Spleen (tissue), 11 donors: ENCODE data around the gene AGAP5. TPM values are rescaled to one million over a fixed set of nuclear protein-coding genes. Genes with fewer than 3 reads are reported as not detected.
"Not testable (repeated sequence)": the region's sequence is repeated elsewhere in the genome, so short reads cannot be mapped to it uniquely, and the experiment has no call there.

Experiments
- DNase-seq: peaks from one replicate; pipeline ENCODE4 v3.0.0-alpha.2; 2020
- H3K27ac ChIP-seq, 8 donors: fragments of 200-600 bp; sonication (generic) in 7 of 8; 1 replicate in 4 of 8; 2 replicates in 4 of 8; pipeline versions ENCODE4 v1.5.0 to v1.8.0; 2016 to 2021; ENCODE audit warnings: inconsistent platforms in 4 of 8, mild to moderate bottlenecking in 4 of 8, moderate library complexity in 1 of 8
- H3K27me3 ChIP-seq, 7 donors: fragments of 200-600 bp; sonication (generic) in 6 of 7; replicated peaks in 1 of 7; 1 replicate in 4 of 7; 2 replicates in 3 of 7; pipeline versions ENCODE4 v1.5.0 to v1.8.0; 2016 to 2021; ENCODE audit warnings: inconsistent platforms in 3 of 7, mild to moderate bottlenecking in 1 of 7
- H3K36me3 ChIP-seq, 6 donors: fragments of 200-600 bp; sonication (generic) in 5 of 6; 1 replicate in 4 of 6; 2 replicates in 2 of 6; pipeline versions ENCODE4 v1.5.0 to v1.8.0; 2016 to 2021; ENCODE audit warnings: inconsistent platforms in 2 of 6
- H3K4me1 ChIP-seq, 6 donors: fragments of 200-600 bp; sonication (generic) in 5 of 6; 1 replicate in 3 of 6; 2 replicates in 3 of 6; pipeline versions ENCODE4 v1.5.0 to v1.8.0; 2016 to 2021; ENCODE audit warnings: inconsistent platforms in 3 of 6
- H3K4me3 ChIP-seq, 8 donors: fragments of 200-600 bp; sonication (generic) in 7 of 8; 1 replicate in 4 of 8; 2 replicates in 4 of 8; pipeline versions ENCODE4 v1.5.0 to v1.8.0; 2016 to 2021; ENCODE audit warnings: inconsistent platforms in 4 of 8, mild to moderate bottlenecking in 4 of 8, moderate library complexity in 2 of 8
- H3K9me3 ChIP-seq, 8 donors: fragments of 200-600 bp; sonication (generic) in 7 of 8; 1 replicate in 4 of 8; 2 replicates in 4 of 8; pipeline versions ENCODE4 v1.5.0 to v1.8.0; 2016 to 2021; ENCODE audit warnings: inconsistent platforms in 4 of 8
- WGBS, 5 donors: extraction: QIAGEN DNeasy Blood & Tissue Kit in 3 of 5; methylation state at CpG; one replicate each; pipeline versions ENCODE4 v1.1.5 to v1.1.7; 2013 to 2018; 5-methylcytosine and 5-hydroxymethylcytosine counted together
- intact Hi-C: fragments of 100-400 bp; cut with DNase I; formaldehyde crosslinking; loops from one replicate; pipeline ENCODE4 v1.15.0; 2023; ENCODE audit warnings: low total_unique reads
- polyA plus RNA-seq, 3 donors: library from polyadenylated mRNA; stranded (reverse); fragments of 200-250 nt; gene quantifications; one replicate each; pipeline ENCODE4 v1.2.1, GENCODE V29; 2013
- total RNA-seq, 7 donors: library from RNA; depleted of rRNA in 3 of 7; stranded (reverse); fragments of >200 nt in 3 of 7; fragmentation: NEBNext Ultra II Directional in 4 of 7; extraction: Animal tissue kit (Norgen Biotek cat#: 25700) in 4 of 7; gene quantifications; one replicate each; pipeline versions ENCODE4 v1.1.0 to v1.2.1, GENCODE V29; 2016 to 2021
- donor health status: healthy with polysubstance abuse.
- donor health status: DM: no; HTN: no; CAD: no; lungs with moderate emphysema.
- donor health status: DM: no; HTN: no; CAD: no.
- donor health status: Bipolar disorder and iron deficiency.
- donor health status: healthy.
- donor health status: DM: no; HTN: no; CAD: no.
- donor health status: DM: yes; HTN: yes; CAD: no.

The AGAP5 gene
- total and polyA plus RNA-seq, 10 donors = 2.6 to 15.7 (median 9.3) TPM

DNA sequence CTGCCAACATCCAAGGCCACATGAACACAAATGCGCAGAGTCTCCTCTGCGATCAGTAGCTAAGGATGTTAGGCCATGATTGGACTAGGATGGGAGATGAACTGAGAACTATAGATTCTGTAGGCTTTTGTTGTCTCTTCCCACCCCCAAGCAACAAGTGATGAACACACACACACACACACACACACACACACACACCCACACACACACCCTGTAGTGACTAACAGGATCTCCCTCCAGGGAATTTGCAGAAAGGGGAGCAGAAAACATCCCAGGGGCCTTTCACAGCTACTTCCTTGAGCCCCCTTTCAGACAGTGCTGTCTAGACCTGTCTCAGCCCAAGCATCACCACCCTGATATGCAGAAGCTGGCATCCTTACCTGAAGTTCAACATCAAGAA is 8.6 kb upstream of the AGAP5 start:
- H3K27ac ChIP-seq = not testable (repeated sequence)

DNA sequence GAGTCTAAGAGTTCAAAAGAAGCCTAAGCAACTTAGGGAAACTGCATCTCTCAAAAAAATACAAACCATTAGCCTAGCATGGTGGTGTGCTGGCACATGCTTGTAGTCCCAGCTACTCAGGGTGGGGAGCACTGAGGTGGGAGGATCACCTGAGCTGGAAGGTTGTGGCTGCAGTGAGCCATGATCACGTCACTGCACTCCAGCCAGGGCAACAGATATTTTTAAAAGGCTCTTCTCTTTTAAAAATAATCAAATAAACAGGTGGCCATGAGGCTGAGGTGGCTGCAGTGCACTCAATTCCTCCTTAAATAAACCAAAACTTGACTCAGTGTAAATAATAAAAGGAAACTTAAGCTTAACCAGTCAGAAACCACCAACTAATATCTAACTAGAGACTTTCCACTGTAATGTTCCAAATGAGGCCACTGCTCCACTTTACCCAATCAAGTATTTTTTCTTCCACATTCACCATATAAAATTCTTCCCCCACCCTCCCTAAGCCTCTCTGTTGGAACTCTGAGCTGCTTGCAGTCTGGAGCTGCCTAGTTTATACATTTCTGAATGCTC is 7.7 kb upstream of the AGAP5 start:
- H3K4me3 ChIP-seq, H3K4me1 ChIP-seq, H3K27me3 ChIP-seq, DNase-seq, intact Hi-C loops, H3K9me3 ChIP-seq, H3K27ac ChIP-seq: not testable (repeated sequence)
- H3K36me3 ChIP-seq = peaks cover 0 to 50% (median 3%) of the 10 kb centered on the region in 6 donors
- 73 to 92% (median 85%) methylated on average over 1 of the region's 1 CpG for WGBS, 5 donors

More for the DNA sequence above, 8.6 kb upstream of the AGAP5 start:
- 89 to 100% (median 96%) methylated on average over 2 of the region's 2 CpGs for WGBS, 5 donors
- H3K4me3 ChIP-seq, H3K9me3 ChIP-seq, DNase-seq, H3K4me1 ChIP-seq, H3K27me3 ChIP-seq, intact Hi-C loops: not testable (repeated sequence)
- peaks cover 0 to 56% (median 6%) of the 10 kb centered on the region in 6 donors for H3K36me3 ChIP-seq

DNA sequence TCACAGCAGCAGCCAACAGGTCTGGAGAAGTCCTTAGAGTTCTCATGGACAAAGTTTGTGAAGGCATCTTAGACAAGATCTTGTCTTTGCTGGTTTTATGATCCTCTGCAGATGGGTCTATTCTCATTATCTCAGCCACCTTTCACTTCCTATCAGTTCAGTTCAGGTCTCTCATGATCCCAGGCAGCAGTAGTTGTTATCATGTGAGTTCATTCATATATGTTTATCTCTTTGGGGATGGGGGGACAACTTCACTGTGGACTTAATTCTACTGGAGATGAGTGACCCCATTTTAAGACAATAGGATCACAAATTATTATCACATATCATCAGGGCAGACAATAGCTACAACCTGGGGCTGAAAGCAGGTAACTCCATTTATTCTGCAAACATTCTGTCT is 6.0 kb upstream of the AGAP5 start:
- DNase-seq, H3K4me3 ChIP-seq, H3K9me3 ChIP-seq, H3K4me1 ChIP-seq, H3K27ac ChIP-seq, intact Hi-C loops, H3K27me3 ChIP-seq: not testable (repeated sequence)
- peaks cover 0 to 40% (median 0%) of the 10 kb centered on the region in 6 donors for H3K36me3 ChIP-seq

- H3K36me3 ChIP-seq = peaks cover 0 to 40% (median 0%) of the 10 kb centered on the region in 6 donors
- H3K27ac ChIP-seq, DNase-seq, H3K9me3 ChIP-seq, H3K27me3 ChIP-seq, H3K4me3 ChIP-seq, H3K4me1 ChIP-seq, intact Hi-C loops: not testable (repeated sequence)
- WGBS, 5 donors = 86 to 100% (median 96%) methylated on average over 2 of the region's 2 CpGs
Measured at GRCh38 chr10:73698819-73699218, 910 bp upstream of the AGAP5 start.

- H3K4me1 ChIP-seq, H3K9me3 ChIP-seq, H3K27me3 ChIP-seq, DNase-seq, H3K4me3 ChIP-seq, intact Hi-C loops, H3K27ac ChIP-seq: not testable (repeated sequence)
- H3K36me3 ChIP-seq = peaks cover 0 to 51% (median 0%) of the 10 kb centered on the region in 6 donors
Measured at GRCh38 chr10:73695302-73695701, 2.6 kb downstream of the AGAP5 start.

GRCh38 chr10:73690755-73691154 is 7.2 kb downstream of the AGAP5 start:
- H3K36me3 ChIP-seq = peaks cover 0 to 49% (median under 1%) of the 10 kb centered on the region in 6 donors
- WGBS, 5 donors = 95 to 97% (median 95%) methylated on average over 6 of the region's 6 CpGs
- DNase-seq, H3K27ac ChIP-seq, H3K9me3 ChIP-seq, intact Hi-C loops, H3K4me1 ChIP-seq, H3K4me3 ChIP-seq, H3K27me3 ChIP-seq: not testable (repeated sequence)

DNA sequence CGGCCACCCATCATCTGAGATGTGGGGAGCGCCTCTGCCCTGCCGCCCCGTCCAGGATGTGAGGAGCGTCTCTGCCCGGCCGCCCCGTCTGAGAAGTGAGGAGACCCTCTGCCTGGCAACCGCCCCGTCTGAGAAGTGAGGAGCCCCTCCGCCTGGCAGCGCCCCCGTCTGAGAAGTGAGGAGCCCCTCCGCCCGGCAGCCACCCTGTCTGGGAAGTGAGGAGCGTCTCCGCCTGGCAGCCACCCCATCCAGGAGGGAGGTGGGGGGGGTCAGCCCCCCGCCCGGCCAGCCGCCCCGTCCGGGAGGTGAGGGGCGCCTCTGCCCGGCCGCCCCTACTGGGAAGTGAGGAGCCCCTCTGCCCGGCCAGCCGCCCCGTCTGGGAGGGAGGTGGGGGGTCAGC is 8.3 kb downstream of the AGAP5 start:
- intact Hi-C loops, H3K4me3 ChIP-seq, DNase-seq, H3K4me1 ChIP-seq, H3K27ac ChIP-seq, H3K27me3 ChIP-seq, H3K9me3 ChIP-seq: not testable (repeated sequence)
- WGBS, 5 donors = 96 to 100% (median 97%) methylated on average over 5 to 25 of the region's 28 CpGs
- H3K36me3 ChIP-seq = peaks cover 0 to 54% (median 1%) of the 10 kb centered on the region in 6 donors

GRCh38 chr10:73687641-73688040 is 10.3 kb downstream of the AGAP5 start:
- H3K4me3 ChIP-seq, H3K27me3 ChIP-seq, H3K9me3 ChIP-seq, H3K4me1 ChIP-seq, DNase-seq, H3K27ac ChIP-seq, intact Hi-C loops: not testable (repeated sequence)
- 89 to 94% (median 92%) methylated on average over 1 of the region's 1 CpG for WGBS, 5 donors
- H3K36me3 ChIP-seq = peaks cover 0 to 39% (median 1%) of the 10 kb centered on the region in 6 donors

- H3K9me3 ChIP-seq, intact Hi-C loops, H3K4me3 ChIP-seq, DNase-seq, H3K27me3 ChIP-seq, H3K27ac ChIP-seq, H3K4me1 ChIP-seq: not testable (repeated sequence)
- WGBS, 5 donors = 80 to 100% (median 92%) methylated on average over 1 to 15 of the region's 20 CpGs
- peaks cover 0 to 15% (median 0%) of the 10 kb centered on the region in 6 donors for H3K36me3 ChIP-seq
Measured at GRCh38 chr10:73674546-73674945, 23.4 kb downstream of the AGAP5 start.

DNA sequence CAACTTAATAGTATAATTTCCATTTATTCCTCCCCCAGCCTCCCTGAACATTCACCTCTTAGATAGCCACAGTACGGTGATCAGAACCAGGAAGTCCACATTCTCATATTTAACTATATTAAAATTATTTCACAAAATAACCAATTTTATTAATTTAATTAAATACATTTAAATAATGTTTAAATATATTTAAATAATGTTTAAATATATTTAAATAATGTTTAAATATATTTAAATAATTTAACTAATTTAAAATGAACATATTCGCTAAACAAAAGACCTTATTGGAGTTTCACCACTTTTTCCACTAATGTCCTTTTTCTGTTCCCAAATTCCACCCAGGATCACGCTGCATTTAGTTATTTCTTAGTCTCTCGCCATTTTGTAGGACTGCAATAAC is 29.5 kb downstream of the AGAP5 start:
- H3K9me3 ChIP-seq, intact Hi-C loops, H3K4me1 ChIP-seq, DNase-seq, H3K27me3 ChIP-seq, H3K36me3 ChIP-seq, H3K27ac ChIP-seq, H3K4me3 ChIP-seq: not testable (repeated sequence)
- whole genome bisulfite sequencing, 5 donors = 83 to 98% (median 94%) methylated on average over 2 to 4 of the region's 4 CpGs

DNA sequence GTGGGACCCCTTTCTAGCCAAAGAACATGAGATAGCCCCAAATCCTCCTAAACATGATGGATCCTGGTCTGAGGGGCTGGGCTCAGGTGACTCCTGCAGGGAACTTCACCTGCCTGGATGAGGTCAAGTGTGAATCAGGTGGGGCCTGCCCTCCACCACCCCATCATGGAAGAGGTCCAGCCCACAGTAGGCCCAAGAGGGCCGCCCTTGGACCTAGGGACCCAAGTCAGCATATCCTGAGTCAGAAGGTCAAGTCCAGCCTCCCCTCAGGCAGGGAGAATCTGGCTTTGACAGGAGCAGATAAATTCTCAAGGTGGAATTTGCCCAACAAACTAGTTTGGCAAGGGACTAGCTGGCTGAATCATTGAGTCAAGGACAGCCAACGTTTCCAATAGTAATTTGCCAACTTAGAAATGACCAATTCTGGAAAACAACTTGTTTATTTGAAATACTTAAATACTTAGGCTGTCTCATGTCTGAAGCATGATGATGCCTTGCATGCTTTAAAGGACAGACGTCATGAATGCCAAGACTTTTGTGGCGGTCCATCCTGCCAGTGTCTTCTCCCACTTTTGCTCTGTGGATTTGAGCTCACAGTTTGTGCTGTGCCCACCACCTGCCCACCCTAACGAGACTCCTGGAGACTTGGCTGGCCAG is 31.6 kb downstream of the AGAP5 start:
- H3K36me3 ChIP-seq, DNase-seq, H3K4me1 ChIP-seq, H3K27me3 ChIP-seq, H3K27ac ChIP-seq, H3K4me3 ChIP-seq, intact Hi-C loops, H3K9me3 ChIP-seq: not testable (repeated sequence)
- WGBS, 5 donors = 69 to 90% (median 77%) methylated on average over 4 of the region's 5 CpGs
